ENCODE measurements around the gene CDH6. TPM values are rescaled to one million over a fixed set of nuclear protein-coding genes. Genes with fewer than 3 reads are reported as not detected.

CDH6 gene
- total RNA-seq (2012; rRNA removed) (211 and 232 TPM in 2 replicates), polyA plus RNA-seq (2012; rRNA removed) (69.1 and 72.2 TPM in 2 replicates), Bru-seq, nascent RNA (percentile 96 among the genes with signal in this experiment), BruChase-seq, experiment 1, labeled RNA remaining after a 6-hour chase (percentile 92 among the genes with signal in this experiment), BruChase-seq, experiment 2, labeled RNA remaining after a 2-hour chase (percentile 91 among the genes with signal in this experiment)
- 21.5 and 33.5 TPM in 2 replicates for polyA plus RNA-seq (2012; cell fraction: cytosol; rRNA removed)
- polyA plus RNA-seq (2012; cell fraction: nucleus; rRNA removed; ENCODE audit: low replicate concordance) = 22.6 and 44.0 TPM in 2 replicates
- long read RNA-seq, full-length matches to known transcripts = 35 of 93 reads
- long read RNA-seq, partial matches to known transcripts = 35 of 93 reads
- long read RNA-seq, other reads (novel, unspliced or antisense) = 23 of 93 reads

DNA sequence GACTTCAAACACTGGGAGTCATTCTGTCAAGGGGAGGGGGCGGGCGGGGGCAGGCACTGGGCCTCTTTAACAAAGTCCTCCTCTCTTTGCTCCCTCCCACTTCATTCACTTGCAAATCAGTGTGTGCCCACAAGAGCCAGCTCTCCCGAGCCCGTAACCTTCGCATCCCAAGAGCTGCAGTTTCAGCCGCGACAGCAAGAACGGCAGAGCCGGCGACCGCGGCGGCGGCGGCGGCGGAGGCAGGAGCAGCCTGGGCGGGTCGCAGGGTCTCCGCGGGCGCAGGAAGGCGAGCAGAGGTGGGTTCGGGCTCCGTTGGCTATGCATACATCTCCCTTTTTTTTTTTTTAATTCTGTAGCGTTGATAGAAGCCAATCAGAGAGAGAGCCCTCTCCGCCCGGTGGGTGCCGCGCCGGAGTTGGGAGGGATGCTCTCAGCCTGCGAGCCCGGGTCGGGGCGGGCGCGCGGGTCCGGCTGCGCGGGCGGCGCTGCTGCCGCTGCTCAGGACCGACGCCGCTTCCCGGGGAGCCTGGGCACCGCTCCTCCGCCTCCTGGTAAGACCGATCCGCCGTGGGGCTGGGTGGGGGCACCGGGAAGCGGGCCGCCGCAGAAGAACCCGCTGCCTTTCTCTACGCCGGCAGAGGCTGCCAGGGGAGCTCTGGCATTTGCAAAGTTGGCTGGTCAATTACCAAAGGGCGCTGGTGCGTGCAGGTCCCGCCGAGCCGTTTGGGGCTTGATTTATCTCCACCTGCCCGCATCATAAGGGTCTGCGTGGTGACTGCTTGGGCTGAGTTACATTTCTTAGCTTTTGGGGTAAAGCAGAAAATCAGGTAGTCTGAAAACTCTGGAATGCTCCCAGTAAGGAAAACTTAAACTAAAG lies at the start of gene CDH6:
Gene CDH6, plus strand, starts transcription at position 96 of the 877 bp plus-strand sequence. CDS start 73,788 bp downstream, outside the sequence.
- H3K27ac ChIP-seq (ENCODE audit: insufficient read depth, low read length) = peak within 1 kb of the TSS; percentile 67
- H3K9ac ChIP-seq (ENCODE audit: low read depth, low read length) = peak within 1 kb of the TSS; percentile 86
- peak; percentile 67 for ATAC-seq (ENCODE audit: low read depth)
- peak; percentile 75 for DNase-seq
- H3K4ac ChIP-seq (ENCODE audit: low read depth, low read length) = peak within 1 kb of the TSS; percentile 78
- peak within 1 kb of the TSS; percentile 18 for H2AK5ac ChIP-seq (ENCODE audit: low read depth, low read length)
- no peaks in the 10 kb centered on the region for H4K20me1 ChIP-seq (ENCODE audit: insufficient read depth, low read length)
- H3K36me3 ChIP-seq (ENCODE audit: control insufficient read depth, insufficient read depth, low read length) = no peaks in the 10 kb centered on the region
- H2BK120ac ChIP-seq (ENCODE audit: low read depth, low read length) = peak within 1 kb of the TSS; percentile 79
- peak within 1 kb of the TSS; percentile 89 for H2AFZ ChIP-seq (replicated peaks; ENCODE audit: low read length, poor library complexity)
- dilution Hi-C loops (cut with HindIII; ENCODE audit: low sequenced_read_pairs, unreplicated experiment) = no loop called here
- H3K27me3 ChIP-seq (ENCODE audit: control insufficient read depth, insufficient read depth, low read length) = no peaks in the 10 kb centered on the region
- WGBS, 2 experiments (ENCODE audit: extremely low coverage in 2 of 2, insufficient read length in 1 of 2) = 0% methylated on average over 13 of the region's 67 CpGs; no CpG with 5 or more reads in 1 of the 2 experiments
- H3K23ac ChIP-seq (ENCODE audit: low read depth, low read length) = peak within 1 kb of the TSS; percentile 91
- H4K8ac ChIP-seq (ENCODE audit: low read depth in 2 of 2, low read length in 2 of 2) = peak within 1 kb of the TSS; percentile 30 to 41; a peak in 2 of 4 replicates
- H3K79me1 ChIP-seq (ENCODE audit: low read depth in 1 of 2, low read length in 2 of 2) = peaks cover 0 to 17% of the 10 kb centered on the region in 2 experiments; a peak in 2 of 4 replicates
- peak within 1 kb of the TSS; percentile 74 for H4K91ac ChIP-seq (ENCODE audit: insufficient read depth, low read depth, low read length)
- peak within 1 kb of the TSS; percentile 47; the same call in 1 of the 3 replicates for H2BK15ac ChIP-seq (ENCODE audit: low read depth, low read length)
- no peaks in the 10 kb centered on the region for H3K9me1 ChIP-seq (ENCODE audit: insufficient read depth, low read length)
- peak within 1 kb of the TSS; percentile 71 for H3K18ac ChIP-seq (ENCODE audit: low read depth, low read length)
- peak within 1 kb of the TSS; percentile 82 for H3K4me2 ChIP-seq (ENCODE audit: low read depth, low read length)
- intact Hi-C loops (cut with micrococcal nuclease) = loop anchor here (1.0 to 10.0 kb wide), 5 partner anchors 87 to 789 kb away; no protein-coding TSS in a partner anchor
- BruUV-seq (replicated peaks) = no TSS peak
- peak within 1 kb of the TSS; percentile 92 for H3K56ac ChIP-seq (ENCODE audit: extremely low read depth, insufficient read depth, low read length)
- ChIA-PET POLR2A (ENCODE audit: unreplicated experiment) (interaction anchor here (0.6 kb wide), 2 partner anchors 350 to 988 kb away, joined by 3 read pairs; no protein-coding TSS in a partner anchor), CTCF (no interaction called here)
- peak within 1 kb of the TSS; percentile 11; the same call in 1 of the 2 replicates for H4K5ac ChIP-seq (ENCODE audit: low read depth, low read length)
- peak within 1 kb of the TSS; percentile 74 for H3K14ac ChIP-seq (replicated peaks; ENCODE audit: low read depth, low read length)
- no peaks in the 10 kb centered on the region for H3K9me3 ChIP-seq (ENCODE audit: control insufficient read depth, insufficient read depth, low read length)
- H2AK9ac ChIP-seq (replicated peaks; ENCODE audit: low read depth, low read length, poor library complexity) = peak within 1 kb of the TSS; percentile 51
- peaks cover 5% of the 10 kb centered on the region for H3K4me1 ChIP-seq (ENCODE audit: control insufficient read depth, insufficient read depth, low read length)
- H2BK20ac ChIP-seq (ENCODE audit: low read depth, low read length) = peak within 1 kb of the TSS; percentile 57; the same call in 1 of the 2 replicates
- in situ Hi-C loops (cut with MboI; ENCODE audit: low sequenced_read_pairs) = no loop called here
- H3K4me3 ChIP-seq (ENCODE audit: insufficient read depth, low read depth, low read length) = peak within 1 kb of the TSS; percentile 88
- H2BK5ac ChIP-seq (ENCODE audit: low read depth, low read length, poor library complexity, severe bottlenecking) = peak within 1 kb of the TSS; percentile 66
- TF ChIP-seq CTCF (conservative IDR thresholded peaks at IDR 0.05; ENCODE audit: low read depth, low read length) = no peak
- TF ChIP-seq ELK1 (IDR thresholded peaks at IDR 0.05; ENCODE audit: borderline replicate concordance, low read depth, low read length) = no peak
- no peak for TF ChIP-seq BHLHE40 (IDR thresholded peaks at IDR 0.05; ENCODE audit: low read depth, low read length)
- TF ChIP-seq USF2 (IDR thresholded peaks at IDR 0.05; ENCODE audit: low read depth, low read length) = no peak
- no peak for TF ChIP-seq NFE2L2 (IDR thresholded peaks at IDR 0.05; ENCODE audit: low read depth, low read length)
- TF ChIP-seq MAZ (IDR thresholded peaks at IDR 0.05; ENCODE audit: borderline replicate concordance, low read depth, low read length) = 0 out of 2 replicates have a peak, but pooled peaks have one; percentile 24
- TF ChIP-seq SMC3 (IDR thresholded peaks at IDR 0.05; ENCODE audit: low read depth, low read length) = no peak
- TF ChIP-seq FOS (IDR thresholded peaks at IDR 0.05; ENCODE audit: low read depth, low read length) = no peak
- TF ChIP-seq RFX5 (IDR thresholded peaks at IDR 0.05; ENCODE audit: low read depth, low read length) = no peak
- peak; percentile 76 for TF ChIP-seq POLR2A (IDR thresholded peaks at IDR 0.05; ENCODE audit: low read depth, low read length)
- no peak for TF ChIP-seq MXI1 (IDR thresholded peaks at IDR 0.05; ENCODE audit: borderline replicate concordance, low read depth, low read length)

All from IMR-90 (cell line).